GM18502 (cell line): ENCODE data around the gene KIRREL3.

Experiments
- ATAC-seq: cut with Tn5 transposase; IDR thresholded peaks from one replicate; pipeline ENCODE4 v1.9.1; 2021; ENCODE audit warnings: mild to moderate bottlenecking; ENCODE audit not compliant: unreplicated experiment, poor library complexity

Gene KIRREL3

GRCh38 chr11:126999366-126999765 is 1.2 kb downstream of the KIRREL3 start:
- ATAC-seq: no peak

GRCh38 chr11:126997641-126998040 is 2.9 kb downstream of the KIRREL3 start:
- no peak for ATAC-seq

GRCh38 chr11:126997196-126997595 is 3.4 kb downstream of the KIRREL3 start:
- ATAC-seq: no peak

- no peak for ATAC-seq
Measured at GRCh38 chr11:126996036-126996804, 4.3 kb downstream of the KIRREL3 start.

GRCh38 chr11:126993599-126993998 is 7.0 kb downstream of the KIRREL3 start:
- no peak for ATAC-seq

GRCh38 chr11:126992804-126993111 is 7.8 kb downstream of the KIRREL3 start:
- no peak for ATAC-seq

- no peak for ATAC-seq
Measured at GRCh38 chr11:126992065-126992803, 8.3 kb downstream of the KIRREL3 start.

GRCh38 chr11:126991596-126991995 is 9.0 kb downstream of the KIRREL3 start:
- ATAC-seq: no peak

GRCh38 chr11:126990716-126991480 is 9.7 kb downstream of the KIRREL3 start:
- no peak for ATAC-seq

GRCh38 chr11:126989942-126990715 is 10.4 kb downstream of the KIRREL3 start:
- ATAC-seq: peak; percentile 86

- ATAC-seq: no peak
Measured at GRCh38 chr11:126988655-126989054, 11.9 kb downstream of the KIRREL3 start.

GRCh38 chr11:126981635-126982034 is 18.9 kb downstream of the KIRREL3 start:
- no peak for ATAC-seq

GRCh38 chr11:126978911-126979310 is 21.7 kb downstream of the KIRREL3 start:
- no peak for ATAC-seq

GRCh38 chr11:126978165-126978564 is 22.4 kb downstream of the KIRREL3 start:
- ATAC-seq: no peak

GRCh38 chr11:126973051-126973450 is 27.5 kb downstream of the KIRREL3 start:
- ATAC-seq: no peak

GRCh38 chr11:126971305-126971704 is 29.3 kb downstream of the KIRREL3 start:
- ATAC-seq: no peak

- peak; percentile 67 for ATAC-seq
Measured at GRCh38 chr11:126969865-126970479, 30.6 kb downstream of the KIRREL3 start.

- ATAC-seq: peak; percentile 63
Measured at GRCh38 chr11:126968915-126969314, 31.7 kb downstream of the KIRREL3 start.

GRCh38 chr11:126965331-126965730 is 35.2 kb downstream of the KIRREL3 start:
- ATAC-seq: no peak
